WI38 (cell line): ENCODE measurements around the gene ZSWIM6.

Experiments
- H3K4me3 ChIP-seq: 2 replicates; pipeline ENCODE4 v1.5.1; 2011; ENCODE audit warnings: low read depth, mild to moderate bottlenecking, control low read depth, low read length
- CTCF ChIP-seq: IDR thresholded peaks from 2 replicates; pipeline ENCODE4 v1.5.1; 2012; ENCODE audit warnings: low read depth, mild to moderate bottlenecking, control low read depth, low read length

The ZSWIM6 gene

GRCh38 chr5:61332851-61333320 lies 828 bp downstream of the ZSWIM6 start:
- no peak for TF ChIP-seq CTCF
- H3K4me3 ChIP-seq = peak overlapping the region; percentile 88

- no peak for TF ChIP-seq CTCF
- H3K4me3 ChIP-seq = peak overlapping the region; percentile 88
These were observed 1.4 kb downstream of the ZSWIM6 start for GRCh38 chr5:61333321-61333953.

DNA sequence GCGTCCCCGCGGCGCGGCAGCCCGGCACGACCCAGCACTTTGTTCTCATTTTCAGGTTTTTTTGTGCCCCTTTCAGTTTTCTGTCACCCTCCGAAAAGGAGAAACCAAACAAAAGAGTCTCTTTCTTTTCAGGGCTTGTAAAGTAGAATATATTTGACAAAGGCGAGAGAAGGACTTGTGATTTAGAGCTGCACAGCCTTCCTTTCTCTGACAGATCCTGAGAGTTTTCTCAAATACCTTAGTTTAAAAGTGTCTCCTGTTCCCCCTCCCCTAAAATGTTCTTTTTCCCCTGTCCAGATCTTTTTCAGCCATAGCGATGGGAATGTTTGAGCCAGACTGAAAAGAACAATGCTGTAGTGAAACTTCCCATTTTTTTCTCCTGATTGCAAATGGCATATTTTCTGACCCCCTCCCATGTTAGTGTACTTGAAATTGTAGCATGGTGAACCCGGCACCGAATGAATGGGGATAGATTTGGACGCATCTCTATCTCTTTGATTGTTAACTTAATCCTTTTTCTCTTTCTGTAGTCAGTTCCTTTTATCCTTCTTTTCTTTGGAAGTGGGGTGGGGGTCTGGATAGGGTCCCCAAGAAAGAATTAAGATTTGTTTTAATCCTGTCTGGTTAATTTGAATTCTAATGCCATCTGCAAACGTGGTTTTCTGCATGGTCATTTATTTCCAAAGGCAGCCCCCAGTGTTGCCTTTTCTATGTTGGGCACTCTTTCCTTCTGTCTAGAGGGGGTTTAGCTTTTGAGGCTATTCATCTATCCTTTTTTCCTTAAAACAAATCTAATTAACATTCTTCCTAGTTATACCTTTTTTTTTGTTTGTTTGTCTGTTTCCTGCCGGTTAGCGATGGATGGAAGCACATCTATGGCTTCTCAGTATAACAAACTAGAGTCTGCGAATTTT lies 2.2 kb downstream of the ZSWIM6 start:
- no peak for TF ChIP-seq CTCF
- H3K4me3 ChIP-seq = peak overlapping the region; percentile 88

GRCh38 chr5:61334868-61335615 lies 3.0 kb downstream of the ZSWIM6 start:
- no peak for TF ChIP-seq CTCF
- H3K4me3 ChIP-seq = peak overlapping the region; percentile 88

GRCh38 chr5:61339764-61340163 lies 7.7 kb downstream of the ZSWIM6 start:
- H3K4me3 ChIP-seq = no peak overlapping the region
- no peak for TF ChIP-seq CTCF

GRCh38 chr5:61340775-61341361 lies 8.8 kb downstream of the ZSWIM6 start:
- no peak for TF ChIP-seq CTCF
- H3K4me3 ChIP-seq = no peak overlapping the region
